Left colon (tissue), 2 donors: ENCODE results near the gene TDRKH. TPM values are rescaled to one million over a fixed set of nuclear protein-coding genes. Genes with fewer than 3 reads are reported as not detected.

Source experiments
- ATAC-seq: fragments of 200-7000 bp; cut with Tn5 transposase; one replicate; pipeline ENCODE4 v1.9.1; 2020; ENCODE audit warnings: mild to moderate bottlenecking, moderate library complexity
- DNase-seq, 2 donors: peaks; one replicate each; pipeline ENCODE4 v3.0.0-alpha.2; 2020
- intact Hi-C, 2 donors: fragments of 100-400 bp; cut with DNase I in 1 of 2; cut with micrococcal nuclease in 1 of 2; formaldehyde crosslinking; loops; one replicate each; pipeline versions ENCODE4 v1.11.2 to v1.14.0; 2022; cut with DNase I, micrococcal nuclease
- long read RNA-seq: library from polyadenylated mRNA; unstranded; transcript quantifications from one replicate; pipeline ENCODE4 v2.0.0, GENCODE V29; 2021
- total RNA-seq, 2 donors: library from RNA; stranded (reverse); fragmentation: NEBNext Ultra II Directional; extraction: Animal tissue kit (Norgen Biotek cat#: 25700); gene quantifications; one replicate each; pipeline ENCODE4 v1.2.1, GENCODE V29; 2021
- donor health status: DM: no; HTN: no; CAD: no.
- donor health status: DM: yes; HTN: yes; CAD: no.

TDRKH gene
- 1 to 10 TPM; 3.3 to 7.2 TPM for total RNA-seq
- long read RNA-seq, partial matches to known transcripts, result 1 of 12 reads
- long read RNA-seq, other reads (novel, unspliced or antisense), result 7 of 12 reads

GRCh38 chr1:151790071-151790939, at the start of gene TDRKH:
TSS of gene TDRKH (minus strand) at chr1:151790500. CDS start at chr1:151783022, 7,478 bp downstream.
- peak; percentile 96 to 99 for DNase-seq
- peak; percentile 97 for ATAC-seq
- intact Hi-C loops, result no loop called here

- intact Hi-C loops, result no loop called here
- peak; percentile 79 for ATAC-seq
- peak; percentile 84 to 86 for DNase-seq
These were observed 49.4 kb upstream of the TDRKH start, which contains the start of gene C2CD4D for GRCh38 chr1:151839457-151840403. TSS of gene C2CD4D (minus strand) at chr1:151839820. CDS start at chr1:151838989, 831 bp downstream.

GRCh38 chr1:151839082-151839412, 48.7 kb upstream of the TDRKH start:
- intact Hi-C loops, result no loop called here
- no peak for DNase-seq
- no peak for ATAC-seq

GRCh38 chr1:151838222-151839081, 48.2 kb upstream of the TDRKH start:
- ATAC-seq (no peak), DNase-seq (peak in 1 of 2 donors; percentile 35)
- intact Hi-C loops, result no loop called here

- intact Hi-C loops, result no loop called here
- DNase-seq, result peak in 1 of 2 donors; percentile 33
- ATAC-seq, result no peak
These were observed 47.6 kb upstream of the TDRKH start for GRCh38 chr1:151837884-151838221.

- intact Hi-C loops, result no loop called here
- ATAC-seq (peak; percentile 7), DNase-seq (peak in 1 of 2 donors; percentile 75)
These were observed 46.9 kb upstream of the TDRKH start for GRCh38 chr1:151837197-151837596.

- DNase-seq (no peak), ATAC-seq (no peak)
- intact Hi-C loops, result no loop called here
These were observed 45.3 kb upstream of the TDRKH start for GRCh38 chr1:151835596-151835995.

- intact Hi-C loops, result no loop called here
- no peak for ATAC-seq
- no peak for DNase-seq
These were observed 43.9 kb upstream of the TDRKH start for GRCh38 chr1:151834239-151834638.

GRCh38 chr1:151833172-151833900, 43.0 kb upstream of the TDRKH start:
- no peak for ATAC-seq
- no peak for DNase-seq
- intact Hi-C loops, result no loop called here

GRCh38 chr1:151832318-151832980, 42.1 kb upstream of the TDRKH start:
- peak; percentile 89 to 93 for DNase-seq
- ATAC-seq, result peak; percentile 64
- intact Hi-C loops, result no loop called here

GRCh38 chr1:151831605-151832004, 41.3 kb upstream of the TDRKH start, which contains the start of gene RORC:
TSS of gene RORC (minus strand) at chr1:151831802. CDS start at chr1:151831764, 38 bp downstream.
- intact Hi-C loops, result no loop called here
- DNase-seq, result peak; percentile 73 to 84
- ATAC-seq, result peak; percentile 75

GRCh38 chr1:151831256-151831591, 40.9 kb upstream of the TDRKH start:
- ATAC-seq, result no peak
- no peak for DNase-seq
- intact Hi-C loops, result no loop called here

GRCh38 chr1:151830055-151830454, 39.8 kb upstream of the TDRKH start:
- intact Hi-C loops, result no loop called here
- DNase-seq (no peak), ATAC-seq (no peak)

GRCh38 chr1:151829352-151830046, 39.2 kb upstream of the TDRKH start:
- DNase-seq (no peak), ATAC-seq (no peak)
- intact Hi-C loops, result no loop called here

- no peak for ATAC-seq
These were observed 38.6 kb upstream of the TDRKH start for GRCh38 chr1:151828921-151829320.

GRCh38 chr1:151827853-151828252, 37.6 kb upstream of the TDRKH start:
- intact Hi-C loops, result no loop called here
- DNase-seq (no peak), ATAC-seq (no peak)

More at GRCh38 chr1:151828921-151829320, 38.6 kb upstream of the TDRKH start:
- intact Hi-C loops, result no loop called here
- peak; percentile 34 to 51 for DNase-seq
